ENCODE results near the gene CDHR4. TPM values are rescaled to one million over a fixed set of nuclear protein-coding genes. Genes with fewer than 3 reads are reported as not detected.

CDHR4 gene
- total RNA-seq, 1 experiment from 2014 or later, result 0.17 TPM

DNA sequence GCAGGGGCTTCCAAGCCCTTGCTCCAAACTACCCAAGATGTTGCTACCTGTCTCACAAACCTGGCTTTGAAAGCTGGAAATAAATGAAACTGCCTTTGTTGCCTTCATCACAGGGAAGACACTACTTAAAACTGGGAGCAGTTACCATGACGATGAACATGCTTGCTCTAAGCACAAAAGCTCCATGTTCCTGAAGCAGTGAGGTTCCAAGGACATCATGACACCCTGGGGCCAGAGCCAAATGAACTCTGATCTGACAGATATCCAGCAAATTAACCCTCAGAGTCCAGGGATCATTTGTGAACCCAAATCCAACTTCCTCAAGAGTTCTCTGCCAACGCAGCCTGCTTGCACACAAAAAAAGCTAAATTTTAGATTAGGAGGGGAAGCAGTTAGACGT is 46.0 kb upstream of the CDHR4 start:
- H3K9me3 Mint-ChIP-seq, result no peaks in the 10 kb centered on the region
- H3K4me1 Mint-ChIP-seq, result peaks cover 17% of the 10 kb centered on the region
- H3K36me3 Mint-ChIP-seq, result peaks cover 43% of the 10 kb centered on the region
- ATAC-seq (no peak), DNase-seq (ENCODE audit: low spot score) (no peak)
- H3K4me3 Mint-ChIP-seq, result no peak overlapping the region
- no peaks in the 10 kb centered on the region for H3K27me3 Mint-ChIP-seq (ENCODE audit: low read depth)
- CTCF ChIA-PET, result interaction anchor here (0.9 to 1.3 kb wide), 3 partner anchors 36 to 84 kb away, joined by 3 read pairs; partner anchors contain the start of gene MON1A
- POLR2A ChIA-PET, result no interaction called here
- no peak overlapping the region for H3K27ac Mint-ChIP-seq
- TF ChIP-seq TCF7 (CRISPR knock-in tag; IDR thresholded peaks at IDR 0.05; ENCODE audit: low read depth) (no peak), TEAD1 (CRISPR knock-in tag; IDR thresholded peaks at IDR 0.05) (no peak), ZNF671 (CRISPR knock-in tag; IDR thresholded peaks at IDR 0.05) (no peak)
- TF ChIP-seq, protein P1, sequence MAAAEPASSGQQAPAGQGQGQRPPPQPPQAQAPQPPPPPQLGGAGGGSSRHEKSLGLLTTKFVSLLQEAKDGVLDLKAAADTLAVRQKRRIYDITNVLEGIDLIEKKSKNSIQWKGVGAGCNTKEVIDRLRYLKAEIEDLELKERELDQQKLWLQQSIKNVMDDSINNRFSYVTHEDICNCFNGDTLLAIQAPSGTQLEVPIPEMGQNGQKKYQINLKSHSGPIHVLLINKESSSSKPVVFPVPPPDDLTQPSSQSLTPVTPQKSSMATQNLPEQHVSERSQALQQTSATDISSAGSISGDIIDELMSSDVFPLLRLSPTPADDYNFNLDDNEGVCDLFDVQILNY (CRISPR knock-in tag; IDR thresholded peaks at IDR 0.05), result no peak

DNA sequence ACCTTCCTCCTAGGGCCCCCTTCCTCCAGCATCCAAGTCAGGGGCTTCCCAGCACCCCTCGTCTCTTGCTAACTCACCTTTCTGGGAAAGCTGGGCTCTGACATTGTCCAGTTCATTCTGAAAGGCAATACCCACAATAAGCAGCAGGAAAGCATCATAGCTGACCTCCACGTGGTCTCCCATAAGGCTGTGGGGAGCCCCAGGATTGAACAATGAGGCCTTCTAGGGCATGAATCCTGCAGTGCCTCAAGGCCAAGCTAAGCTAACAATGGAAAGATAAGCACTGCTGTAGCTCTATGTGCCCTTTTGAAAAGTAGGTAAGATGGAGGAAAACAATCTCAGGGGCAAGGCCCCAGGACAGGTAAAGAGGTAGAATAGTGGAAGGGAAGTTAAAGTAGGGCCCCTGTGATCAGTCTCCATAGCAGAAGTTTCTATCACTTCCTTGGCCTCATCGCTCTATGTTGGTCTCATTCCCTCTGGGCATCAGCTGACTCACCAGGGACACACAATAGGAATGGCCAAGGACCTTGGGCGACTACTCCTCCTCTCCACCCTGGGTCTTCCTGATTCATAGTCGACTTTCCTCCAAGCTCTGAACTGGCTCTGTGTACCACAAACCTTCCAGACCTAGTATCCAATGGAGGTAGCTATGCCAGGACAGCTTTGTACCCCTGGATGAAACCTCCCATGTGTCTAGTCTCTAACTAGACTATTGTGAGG is 45.0 kb upstream of the CDHR4 start:
- CTCF ChIA-PET, result interaction anchor here (1.0 to 1.6 kb wide), 2 partner anchors 42 to 56 kb away, joined by 3 to 6 read pairs; partner anchors contain the start of gene INKA1
- ATAC-seq, result no peak
- DNase-seq (ENCODE audit: low spot score), result no peak

DNA sequence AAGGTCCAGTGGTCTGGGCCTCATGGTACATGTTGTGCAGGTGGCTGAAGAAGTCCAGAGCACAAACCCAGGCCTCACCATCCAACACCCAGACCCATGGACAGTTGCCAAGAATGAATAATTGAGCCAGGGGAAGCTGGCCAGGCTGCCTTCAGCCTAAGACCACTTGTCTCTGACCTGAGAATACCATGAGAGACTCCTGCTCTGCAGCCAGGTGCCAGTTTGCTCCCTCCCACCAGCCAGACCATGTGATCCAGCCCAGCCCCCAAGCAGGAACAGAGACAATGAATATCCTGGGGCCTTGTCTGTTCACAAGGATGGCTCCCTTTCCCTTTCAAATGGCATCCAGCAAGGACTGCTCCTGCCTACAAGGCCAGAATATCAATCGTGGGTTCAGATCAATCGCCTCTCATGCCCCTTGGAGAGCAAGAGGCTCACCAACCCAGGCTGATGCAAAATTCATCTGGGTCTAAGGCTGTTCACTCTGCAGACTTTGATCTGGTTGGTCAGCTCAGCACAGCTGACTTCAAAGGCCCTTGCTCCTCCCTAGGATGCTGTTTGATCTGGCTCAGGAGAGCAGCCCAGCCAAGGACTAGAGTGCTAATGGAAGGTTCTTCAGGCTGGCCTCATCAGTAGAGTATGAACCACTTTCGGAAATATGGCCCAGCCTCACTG is 43.3 kb upstream of the CDHR4 start:
- Mint-ChIP-seq H3K9me3 (no peaks in the 10 kb centered on the region), H3K4me1 (peaks cover 17% of the 10 kb centered on the region), H3K4me3 (no peak overlapping the region), H3K27ac (peak overlapping the region; percentile 63; the same call in 1 of the 2 replicates), H3K36me3 (peaks cover 44% of the 10 kb centered on the region), H3K27me3 (ENCODE audit: low read depth) (no peaks in the 10 kb centered on the region)
- TF ChIP-seq, protein P2, sequence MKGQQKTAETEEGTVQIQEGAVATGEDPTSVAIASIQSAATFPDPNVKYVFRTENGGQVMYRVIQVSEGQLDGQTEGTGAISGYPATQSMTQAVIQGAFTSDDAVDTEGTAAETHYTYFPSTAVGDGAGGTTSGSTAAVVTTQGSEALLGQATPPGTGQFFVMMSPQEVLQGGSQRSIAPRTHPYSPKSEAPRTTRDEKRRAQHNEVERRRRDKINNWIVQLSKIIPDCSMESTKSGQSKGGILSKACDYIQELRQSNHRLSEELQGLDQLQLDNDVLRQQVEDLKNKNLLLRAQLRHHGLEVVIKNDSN (CRISPR knock-in tag; IDR thresholded peaks at IDR 0.05), result peak; percentile 68; the same call in 1 of the 2 replicates
- TF ChIP-seq, protein P3, sequence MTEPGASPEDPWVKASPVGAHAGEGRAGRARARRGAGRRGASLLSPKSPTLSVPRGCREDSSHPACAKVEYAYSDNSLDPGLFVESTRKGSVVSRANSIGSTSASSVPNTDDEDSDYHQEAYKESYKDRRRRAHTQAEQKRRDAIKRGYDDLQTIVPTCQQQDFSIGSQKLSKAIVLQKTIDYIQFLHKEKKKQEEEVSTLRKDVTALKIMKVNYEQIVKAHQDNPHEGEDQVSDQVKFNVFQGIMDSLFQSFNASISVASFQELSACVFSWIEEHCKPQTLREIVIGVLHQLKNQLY (CRISPR knock-in tag; IDR thresholded peaks at IDR 0.05), result no peak
- ChIA-PET CTCF (interaction anchor here (1.7 to 7.3 kb wide), 4 partner anchors 7 to 66 kb away, joined by 9 to 207 read pairs (median 58); partner anchors contain the start of genes INKA1 and MST1R), POLR2A (no interaction called here)
- no peak for DNase-seq (ENCODE audit: low spot score)
- ATAC-seq, result no peak

More for the DNA sequence above, 45.0 kb upstream of the CDHR4 start:
- Mint-ChIP-seq H3K4me3 (no peak overlapping the region), H3K36me3 (peaks cover 39% of the 10 kb centered on the region), H3K27ac (no peak overlapping the region), H3K9me3 (no peaks in the 10 kb centered on the region), H3K27me3 (ENCODE audit: low read depth) (no peaks in the 10 kb centered on the region), H3K4me1 (peaks cover 17% of the 10 kb centered on the region)
- TF ChIP-seq JAZF1 (CRISPR knock-in tag; IDR thresholded peaks at IDR 0.05) (no peak), KAT7 (CRISPR knock-in tag; IDR thresholded peaks at IDR 0.05; ENCODE audit: borderline replicate concordance) (no peak), JUN (CRISPR knock-in tag; IDR thresholded peaks at IDR 0.05) (no peak), ZNF396 (CRISPR knock-in tag; IDR thresholded peaks at IDR 0.05; ENCODE audit: borderline replicate concordance) (no peak), GRHL2 (CRISPR knock-in tag; IDR thresholded peaks at IDR 0.05; ENCODE audit: insufficient replicate concordance, severe bottlenecking) (no peak), FOXK1 (CRISPR knock-in tag; IDR thresholded peaks at IDR 0.05) (no peak)
- TF ChIP-seq, protein P4, sequence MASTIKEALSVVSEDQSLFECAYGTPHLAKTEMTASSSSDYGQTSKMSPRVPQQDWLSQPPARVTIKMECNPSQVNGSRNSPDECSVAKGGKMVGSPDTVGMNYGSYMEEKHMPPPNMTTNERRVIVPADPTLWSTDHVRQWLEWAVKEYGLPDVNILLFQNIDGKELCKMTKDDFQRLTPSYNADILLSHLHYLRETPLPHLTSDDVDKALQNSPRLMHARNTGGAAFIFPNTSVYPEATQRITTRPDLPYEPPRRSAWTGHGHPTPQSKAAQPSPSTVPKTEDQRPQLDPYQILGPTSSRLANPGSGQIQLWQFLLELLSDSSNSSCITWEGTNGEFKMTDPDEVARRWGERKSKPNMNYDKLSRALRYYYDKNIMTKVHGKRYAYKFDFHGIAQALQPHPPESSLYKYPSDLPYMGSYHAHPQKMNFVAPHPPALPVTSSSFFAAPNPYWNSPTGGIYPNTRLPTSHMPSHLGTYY (CRISPR knock-in tag; IDR thresholded peaks at IDR 0.05), result no peak
- TF ChIP-seq, protein P5, sequence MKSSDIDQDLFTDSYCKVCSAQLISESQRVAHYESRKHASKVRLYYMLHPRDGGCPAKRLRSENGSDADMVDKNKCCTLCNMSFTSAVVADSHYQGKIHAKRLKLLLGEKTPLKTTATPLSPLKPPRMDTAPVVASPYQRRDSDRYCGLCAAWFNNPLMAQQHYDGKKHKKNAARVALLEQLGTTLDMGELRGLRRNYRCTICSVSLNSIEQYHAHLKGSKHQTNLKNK (CRISPR knock-in tag; IDR thresholded peaks at IDR 0.05), result no peak
- TF ChIP-seq, protein P6, sequence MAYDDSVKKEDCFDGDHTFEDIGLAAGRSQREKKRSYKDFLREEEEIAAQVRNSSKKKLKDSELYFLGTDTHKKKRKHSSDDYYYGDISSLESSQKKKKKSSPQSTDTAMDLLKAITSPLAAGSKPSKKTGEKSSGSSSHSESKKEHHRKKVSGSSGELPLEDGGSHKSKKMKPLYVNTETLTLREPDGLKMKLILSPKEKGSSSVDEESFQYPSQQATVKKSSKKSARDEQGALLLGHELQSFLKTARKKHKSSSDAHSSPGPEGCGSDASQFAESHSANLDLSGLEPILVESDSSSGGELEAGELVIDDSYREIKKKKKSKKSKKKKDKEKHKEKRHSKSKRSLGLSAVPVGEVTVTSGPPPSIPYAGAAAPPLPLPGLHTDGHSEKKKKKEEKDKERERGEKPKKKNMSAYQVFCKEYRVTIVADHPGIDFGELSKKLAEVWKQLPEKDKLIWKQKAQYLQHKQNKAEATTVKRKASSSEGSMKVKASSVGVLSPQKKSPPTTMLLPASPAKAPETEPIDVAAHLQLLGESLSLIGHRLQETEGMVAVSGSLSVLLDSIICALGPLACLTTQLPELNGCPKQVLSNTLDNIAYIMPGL (CRISPR knock-in tag; IDR thresholded peaks at IDR 0.05), result no peak
- TF ChIP-seq, protein P3 (CRISPR knock-in tag; IDR thresholded peaks at IDR 0.05), result no peak
- POLR2A ChIA-PET, result no interaction called here
